Gastroesophageal sphincter (tissue), 2 donors: ENCODE data around the gene PRR35.

Source experiments
- EP300 ChIP-seq: sonication (generic); formaldehyde crosslinking; IDR thresholded peaks from one replicate; pipeline ENCODE4 v1.6.1; 2017; ENCODE audit warnings: antibody characterized with exemption, mild to moderate bottlenecking
- POLR2A ChIP-seq, 2 donors: fragments of 450-650 bp; IDR thresholded peaks; one replicate each; pipeline ENCODE4 v1.6.1; 2017; ENCODE audit warnings: antibody characterized with exemption in 2 of 2, mild to moderate bottlenecking in 2 of 2, moderate library complexity in 1 of 2

DNA sequence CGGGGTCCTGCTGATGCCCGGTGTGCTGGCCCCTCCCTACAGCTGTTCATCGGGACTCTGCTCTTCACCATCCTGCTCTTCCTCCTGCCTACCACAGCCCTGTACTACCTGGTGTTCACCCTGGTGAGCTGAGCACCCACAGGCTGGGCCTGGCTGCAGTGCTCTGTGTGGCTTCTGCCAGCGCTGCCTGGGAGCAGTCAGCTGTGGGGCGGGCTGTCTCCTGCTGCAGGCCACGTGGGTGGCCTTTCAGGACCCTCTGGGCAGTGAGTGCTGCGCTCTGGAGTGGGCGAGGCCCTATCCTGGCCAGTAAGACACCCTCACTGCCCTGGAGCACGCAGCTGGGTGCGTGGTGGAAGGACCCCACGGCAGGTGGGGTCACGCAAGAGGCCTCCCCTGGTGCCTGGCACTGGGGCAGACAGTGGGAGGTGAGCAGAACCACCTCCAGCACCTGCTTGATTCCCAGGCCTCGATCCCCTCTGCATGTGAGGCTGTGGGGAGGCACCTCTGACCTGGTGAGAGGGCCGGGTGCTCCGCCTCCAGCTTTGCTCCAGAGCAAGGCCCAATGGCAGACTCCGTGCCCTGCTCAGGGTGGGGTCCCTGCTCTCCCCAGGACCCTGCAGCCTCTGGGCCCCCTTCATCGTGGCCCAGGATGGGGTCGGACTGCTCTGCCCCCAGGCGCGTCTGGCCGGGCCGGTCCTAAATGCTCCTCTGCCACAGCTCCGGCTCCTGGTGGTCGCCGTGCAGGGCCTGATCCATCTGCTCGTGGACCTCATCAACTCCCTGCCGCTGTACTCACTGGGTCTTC lies 20.1 kb downstream of the PRR35 start:
- no peak for TF ChIP-seq POLR2A (IDR thresholded peaks at IDR 0.05)
- TF ChIP-seq EP300, result no peak
